Stimulated activated CD8-positive, alpha-beta memory T cell treated with anti-CD3 and anti-CD28 coated beads, Interleukin-4, amount 100 ng/mL, for 1 hour (primary cell): ENCODE measurements around the gene SKI.

Experiments used
- DNase-seq, 2 donors: peaks; one replicate each; pipeline ENCODE4 v3.0.0-alpha.2; 2020; ENCODE audit warnings: low read depth in 2 of 2, low spot score in 1 of 2

SKI gene

GRCh38 chr1:2274929-2275475 lies 46.9 kb downstream of the SKI start:
- no peak for DNase-seq

- DNase-seq: no peak
Observed at GRCh38 chr1:2275796-2276536, 47.8 kb downstream of the SKI start.

GRCh38 chr1:2276803-2277580 lies 48.9 kb downstream of the SKI start:
- no peak for DNase-seq

- no peak for DNase-seq
Observed at GRCh38 chr1:2277741-2278488, 49.8 kb downstream of the SKI start.

GRCh38 chr1:2278591-2279209 lies 50.6 kb downstream of the SKI start:
- no peak for DNase-seq

GRCh38 chr1:2279210-2279639 lies 51.1 kb downstream of the SKI start:
- DNase-seq: no peak

GRCh38 chr1:2279817-2280216 lies 51.7 kb downstream of the SKI start:
- no peak for DNase-seq

- DNase-seq: no peak
Observed at GRCh38 chr1:2282556-2283270, 54.6 kb downstream of the SKI start.

- no peak for DNase-seq
Observed at GRCh38 chr1:2283371-2283990, 55.4 kb downstream of the SKI start.

- no peak for DNase-seq
Observed at GRCh38 chr1:2283991-2284895, 56.1 kb downstream of the SKI start.

GRCh38 chr1:2284932-2285331 lies 56.8 kb downstream of the SKI start:
- DNase-seq: no peak

- DNase-seq: no peak
Observed at GRCh38 chr1:2286923-2287322, 58.8 kb downstream of the SKI start.

- no peak for DNase-seq
Observed at GRCh38 chr1:2287649-2288048, 59.5 kb downstream of the SKI start.

GRCh38 chr1:2288311-2288710 lies 60.2 kb downstream of the SKI start:
- DNase-seq: no peak

GRCh38 chr1:2288816-2289536 lies 60.9 kb downstream of the SKI start:
- no peak for DNase-seq

GRCh38 chr1:2289607-2290006 lies 61.5 kb downstream of the SKI start:
- no peak for DNase-seq

- DNase-seq: no peak
Observed at GRCh38 chr1:2290171-2290578, 62.1 kb downstream of the SKI start.
